Activated CD4-positive, alpha-beta T cell treated with anti-CD3 and anti-CD28 coated beads, Interleukin-2, amount 10 ng/mL, durations not matched to agents 7 days and 5 days (primary cell): Measurements from ENCODE around the gene SYNE1. TPM values are rescaled to one million over a fixed set of nuclear protein-coding genes. Genes with fewer than 3 reads are reported as not detected.
"Not testable (repeated sequence)": the region's sequence is repeated elsewhere in the genome, so short reads cannot be mapped to it uniquely, and the experiment has no call there.

Source experiments
- CTCF ChIA-PET: fragments of 350-600 bp; sonication (Branson Sonifier 250); formaldehyde crosslinking; loops from one replicate; lab custom pipeline; 2021; ENCODE audit warnings: antibody characterized with exemption; lab: Charles Lee
- POLR2A ChIA-PET: fragments of 350-600 bp; sonication (Branson Sonifier 250); formaldehyde crosslinking; loops from one replicate; lab custom pipeline; 2021; ENCODE audit warnings: antibody characterized with exemption; lab: Charles Lee
- DNase-seq: peaks from one replicate; pipeline ENCODE4 v3.0.0-alpha.2; 2020
- H3K27ac Mint-ChIP-seq: one replicate; pipeline ENCODE4 v1.8.0; 2021; ENCODE audit warnings: mild to moderate bottlenecking, moderate library complexity, mixed read lengths
- H3K27me3 Mint-ChIP-seq: one replicate; pipeline ENCODE4 v1.8.0; 2021; ENCODE audit warnings: mixed read lengths
- H3K36me3 Mint-ChIP-seq: one replicate; pipeline ENCODE4 v1.8.0; 2021; ENCODE audit warnings: low read depth, mixed read lengths
- H3K4me1 Mint-ChIP-seq: one replicate; pipeline ENCODE4 v1.8.0; 2021; ENCODE audit warnings: mixed read lengths
- H3K4me3 Mint-ChIP-seq: one replicate; pipeline ENCODE4 v1.8.0; 2021; ENCODE audit warnings: mild to moderate bottlenecking, moderate library complexity, mixed read lengths
- H3K9me3 Mint-ChIP-seq: one replicate; pipeline ENCODE4 v1.8.0; 2021; ENCODE audit warnings: mixed read lengths
- total RNA-seq, 2 experiments: library from RNA; stranded (reverse); gene quantifications; one replicate each; pipeline ENCODE4 v1.2.3, GENCODE V29; 2021

Gene SYNE1, protein sequence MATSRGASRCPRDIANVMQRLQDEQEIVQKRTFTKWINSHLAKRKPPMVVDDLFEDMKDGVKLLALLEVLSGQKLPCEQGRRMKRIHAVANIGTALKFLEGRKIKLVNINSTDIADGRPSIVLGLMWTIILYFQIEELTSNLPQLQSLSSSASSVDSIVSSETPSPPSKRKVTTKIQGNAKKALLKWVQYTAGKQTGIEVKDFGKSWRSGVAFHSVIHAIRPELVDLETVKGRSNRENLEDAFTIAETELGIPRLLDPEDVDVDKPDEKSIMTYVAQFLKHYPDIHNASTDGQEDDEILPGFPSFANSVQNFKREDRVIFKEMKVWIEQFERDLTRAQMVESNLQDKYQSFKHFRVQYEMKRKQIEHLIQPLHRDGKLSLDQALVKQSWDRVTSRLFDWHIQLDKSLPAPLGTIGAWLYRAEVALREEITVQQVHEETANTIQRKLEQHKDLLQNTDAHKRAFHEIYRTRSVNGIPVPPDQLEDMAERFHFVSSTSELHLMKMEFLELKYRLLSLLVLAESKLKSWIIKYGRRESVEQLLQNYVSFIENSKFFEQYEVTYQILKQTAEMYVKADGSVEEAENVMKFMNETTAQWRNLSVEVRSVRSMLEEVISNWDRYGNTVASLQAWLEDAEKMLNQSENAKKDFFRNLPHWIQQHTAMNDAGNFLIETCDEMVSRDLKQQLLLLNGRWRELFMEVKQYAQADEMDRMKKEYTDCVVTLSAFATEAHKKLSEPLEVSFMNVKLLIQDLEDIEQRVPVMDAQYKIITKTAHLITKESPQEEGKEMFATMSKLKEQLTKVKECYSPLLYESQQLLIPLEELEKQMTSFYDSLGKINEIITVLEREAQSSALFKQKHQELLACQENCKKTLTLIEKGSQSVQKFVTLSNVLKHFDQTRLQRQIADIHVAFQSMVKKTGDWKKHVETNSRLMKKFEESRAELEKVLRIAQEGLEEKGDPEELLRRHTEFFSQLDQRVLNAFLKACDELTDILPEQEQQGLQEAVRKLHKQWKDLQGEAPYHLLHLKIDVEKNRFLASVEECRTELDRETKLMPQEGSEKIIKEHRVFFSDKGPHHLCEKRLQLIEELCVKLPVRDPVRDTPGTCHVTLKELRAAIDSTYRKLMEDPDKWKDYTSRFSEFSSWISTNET (N-terminal part only)
- total RNA-seq: 10 to 100 TPM; 98.4 to 99.3 TPM

DNA sequence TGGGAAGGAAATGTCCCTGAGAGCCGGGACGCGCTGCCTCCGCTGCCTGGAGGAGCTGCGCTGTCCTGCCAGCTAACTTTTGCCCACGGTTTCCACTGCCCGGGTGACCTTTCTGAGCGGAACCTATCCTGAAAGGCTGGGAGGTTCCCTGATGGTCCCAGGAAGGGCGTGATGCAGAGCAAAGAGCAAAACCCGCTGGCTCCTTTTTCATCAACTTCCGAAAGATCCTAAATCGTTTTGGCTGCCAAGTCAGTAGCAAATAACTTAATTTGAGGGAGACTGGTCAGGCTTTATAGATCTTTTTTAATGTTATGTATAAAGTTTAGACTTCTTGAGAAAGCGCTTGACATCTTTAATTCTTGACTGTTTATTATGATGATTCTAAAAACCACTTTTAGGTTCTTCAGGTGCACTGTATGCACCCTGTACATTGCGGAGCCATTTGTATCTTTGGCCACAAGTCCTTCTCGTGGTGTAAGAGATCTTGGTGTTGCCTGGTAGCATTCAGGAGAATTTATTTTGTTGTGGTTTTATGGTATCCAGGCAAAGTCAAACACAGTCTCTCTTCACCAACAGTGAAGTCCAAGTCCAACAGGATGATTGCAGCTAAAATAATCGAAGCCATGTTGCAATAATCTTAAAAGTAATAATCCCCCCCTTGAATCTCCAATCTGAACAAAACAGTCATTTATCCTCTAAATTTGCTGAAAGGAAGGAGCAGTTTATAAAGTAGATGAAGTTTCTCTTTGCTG, at the start of gene SYNE1:
Gene SYNE1, minus strand, starts transcription at position 67 of the 752 bp plus-strand sequence. CDS start 9,031 bp downstream, outside the sequence.
- DNase-seq: no peak
- CTCF ChIA-PET: no interaction called here
- peaks cover 15% of the 10 kb centered on the region for H3K4me1 Mint-ChIP-seq
- POLR2A ChIA-PET: no interaction called here
- peaks cover 2% of the 10 kb centered on the region for H3K36me3 Mint-ChIP-seq
- no peak within 1 kb of the TSS for H3K27ac Mint-ChIP-seq
- H3K4me3 Mint-ChIP-seq: peak within 1 kb of the TSS; percentile 57
- peaks cover 46% of the 10 kb centered on the region for H3K27me3 Mint-ChIP-seq
- no peaks in the 10 kb centered on the region for H3K9me3 Mint-ChIP-seq

DNA sequence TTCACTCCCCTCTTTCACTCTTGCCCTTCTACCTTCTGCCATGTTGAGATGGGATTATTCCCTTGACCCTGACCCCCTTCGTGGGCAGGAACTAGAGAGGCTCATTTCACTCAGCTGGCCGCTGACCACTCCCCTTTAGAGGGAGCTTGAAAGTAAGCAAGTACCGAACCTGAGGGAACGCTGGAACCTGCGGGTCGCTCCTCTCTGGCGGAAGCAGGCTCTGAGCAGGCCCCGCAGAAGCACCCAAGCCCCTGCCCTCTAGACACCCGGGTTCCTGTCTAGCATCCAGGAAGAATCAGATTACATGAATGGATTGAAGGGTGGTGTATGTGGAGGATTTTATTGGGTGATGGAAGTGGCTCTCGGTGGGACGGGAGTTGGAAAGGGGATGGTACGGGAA, 48.7 kb upstream of the SYNE1 start:
- POLR2A ChIA-PET: no interaction called here
- no peak overlapping the region for H3K4me3 Mint-ChIP-seq
- H3K4me1 Mint-ChIP-seq: no peaks in the 10 kb centered on the region
- CTCF ChIA-PET: no interaction called here
- H3K36me3 Mint-ChIP-seq: no peaks in the 10 kb centered on the region
- no peak for DNase-seq
- no peaks in the 10 kb centered on the region for H3K9me3 Mint-ChIP-seq
- H3K27me3 Mint-ChIP-seq: no peaks in the 10 kb centered on the region
- no peak overlapping the region for H3K27ac Mint-ChIP-seq

DNA sequence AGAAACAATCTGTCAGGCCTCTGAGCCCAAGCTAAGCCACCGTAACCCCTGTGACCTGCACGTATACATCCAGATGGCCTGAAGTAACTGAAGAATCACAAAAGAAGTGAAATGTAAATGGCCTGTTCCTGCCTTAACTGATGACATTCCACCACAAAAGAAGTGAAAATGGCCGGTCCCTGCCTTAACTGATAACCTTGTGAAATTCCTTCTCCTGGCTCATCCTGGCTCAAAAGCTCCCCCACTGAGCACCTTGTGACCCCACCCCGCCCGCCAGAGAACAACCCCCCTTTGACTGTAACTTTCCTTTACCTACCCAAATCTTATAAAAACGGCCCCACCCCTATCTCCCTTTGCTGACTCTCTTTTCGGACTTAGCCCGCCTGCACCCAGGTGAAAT, 45.8 kb upstream of the SYNE1 start:
- DNase-seq, POLR2A ChIA-PET, H3K36me3 Mint-ChIP-seq, H3K4me1 Mint-ChIP-seq, CTCF ChIA-PET, H3K27ac Mint-ChIP-seq, H3K27me3 Mint-ChIP-seq, H3K4me3 Mint-ChIP-seq, H3K9me3 Mint-ChIP-seq: not testable (repeated sequence)

DNA sequence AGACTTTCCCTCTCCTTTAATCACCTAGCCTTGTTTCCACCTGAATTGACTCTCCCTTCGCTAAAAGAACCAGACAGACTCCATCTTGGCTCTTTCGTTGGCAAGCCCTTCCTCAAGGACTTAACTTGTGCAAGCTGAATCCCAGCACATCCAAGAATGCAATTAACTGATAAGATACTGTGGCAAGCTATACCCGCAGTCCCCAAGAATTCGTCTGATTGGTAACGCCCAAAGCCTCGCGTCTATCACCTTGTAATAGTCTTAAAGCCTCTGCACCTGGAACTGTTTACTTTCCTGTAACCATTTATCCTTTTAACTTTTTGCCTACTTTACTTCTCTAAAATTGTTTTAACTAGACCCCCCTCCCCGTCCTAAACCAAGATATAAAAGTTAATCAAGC, 45.0 kb upstream of the SYNE1 start:
- H3K4me1 Mint-ChIP-seq: no peaks in the 10 kb centered on the region
- ChIA-PET CTCF (no interaction called here), POLR2A (no interaction called here)
- no peaks in the 10 kb centered on the region for H3K9me3 Mint-ChIP-seq
- H3K4me3 Mint-ChIP-seq: no peak overlapping the region
- H3K36me3 Mint-ChIP-seq: no peaks in the 10 kb centered on the region
- no peaks in the 10 kb centered on the region for H3K27me3 Mint-ChIP-seq
- H3K27ac Mint-ChIP-seq: no peak overlapping the region
- DNase-seq: no peak

DNA sequence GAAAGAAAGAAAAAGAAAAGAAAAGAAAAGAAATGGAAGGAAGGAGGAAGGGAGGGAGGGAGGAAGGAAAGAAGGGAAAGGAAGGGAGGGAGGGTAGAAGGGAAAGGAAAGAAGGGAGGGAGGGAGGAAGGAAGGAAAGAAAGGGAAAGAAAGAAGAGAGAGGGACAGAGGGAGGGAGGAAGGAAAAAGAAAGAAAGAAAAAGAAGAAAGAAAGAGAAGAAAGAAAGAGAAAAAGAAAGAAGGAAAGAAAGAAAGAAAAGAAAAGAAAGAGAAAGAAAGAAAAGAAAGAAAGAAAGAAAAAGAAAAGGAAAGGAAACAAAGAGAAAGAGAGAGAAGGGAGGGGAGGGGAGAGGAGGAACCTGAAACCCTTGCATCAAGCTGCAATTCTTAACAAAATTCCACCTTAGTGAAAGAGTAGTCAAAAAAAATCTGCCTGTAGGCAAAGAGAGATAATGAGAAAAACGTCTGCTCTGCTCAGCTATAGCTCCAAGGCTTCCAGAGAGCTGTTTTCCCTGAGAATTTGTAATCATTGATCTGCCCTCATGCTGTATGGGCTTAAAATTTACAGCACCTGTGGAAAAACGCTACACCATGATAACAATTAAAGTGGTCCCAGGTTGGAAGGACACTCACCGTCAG, 43.8 kb upstream of the SYNE1 start:
- POLR2A ChIA-PET: no interaction called here
- no peaks in the 10 kb centered on the region for H3K4me1 Mint-ChIP-seq
- H3K27me3 Mint-ChIP-seq: no peaks in the 10 kb centered on the region
- no peaks in the 10 kb centered on the region for H3K9me3 Mint-ChIP-seq
- H3K27ac Mint-ChIP-seq: no peak overlapping the region
- H3K4me3 Mint-ChIP-seq: no peak overlapping the region
- no peaks in the 10 kb centered on the region for H3K36me3 Mint-ChIP-seq
- DNase-seq: no peak
- CTCF ChIA-PET: no interaction called here

DNA sequence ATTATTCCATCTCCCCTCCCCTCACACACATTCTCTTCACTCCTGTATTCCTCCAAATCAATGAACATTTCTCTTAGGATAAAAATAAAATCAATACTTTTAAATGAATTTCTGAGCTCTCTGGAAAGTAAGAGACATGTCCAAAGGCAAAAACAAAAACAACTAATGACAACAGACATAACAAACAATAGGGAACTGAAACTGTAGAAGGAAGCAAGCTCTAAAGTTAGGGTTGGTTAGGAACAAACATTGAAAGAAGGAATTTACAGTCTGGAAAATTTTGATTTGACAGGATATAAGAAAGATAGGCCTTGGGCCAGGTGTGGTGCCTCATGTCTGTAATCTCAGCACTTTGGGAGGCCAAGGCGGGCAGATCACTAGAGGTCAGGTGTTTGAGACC, 43.0 kb upstream of the SYNE1 start:
- Mint-ChIP-seq H3K4me1 (no peaks in the 10 kb centered on the region), H3K9me3 (no peaks in the 10 kb centered on the region), H3K4me3 (no peak overlapping the region), H3K36me3 (no peaks in the 10 kb centered on the region), H3K27ac (no peak overlapping the region), H3K27me3 (no peaks in the 10 kb centered on the region)
- POLR2A ChIA-PET: no interaction called here
- CTCF ChIA-PET: no interaction called here
- DNase-seq: no peak

DNA sequence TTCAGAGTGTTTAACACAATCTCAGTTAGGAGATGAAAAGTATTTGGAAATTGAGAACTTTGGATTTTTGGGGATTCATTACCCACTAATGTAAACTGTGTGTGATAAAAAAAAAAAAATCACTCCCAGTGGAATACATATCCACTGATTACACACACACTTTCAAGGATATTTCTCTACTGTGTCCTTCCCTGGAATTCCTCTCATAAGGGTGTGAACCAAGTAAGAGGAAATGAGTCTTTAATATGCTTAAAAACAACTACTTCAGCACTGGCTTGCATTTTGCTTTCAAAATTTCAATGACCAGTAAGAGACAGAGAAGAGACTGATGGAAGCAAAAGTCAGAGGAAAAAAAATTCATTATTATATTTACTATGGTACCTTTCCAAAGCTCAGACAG, 36.1 kb upstream of the SYNE1 start:
- no peak overlapping the region for H3K27ac Mint-ChIP-seq
- no peaks in the 10 kb centered on the region for H3K9me3 Mint-ChIP-seq
- no peaks in the 10 kb centered on the region for H3K4me1 Mint-ChIP-seq
- no peak overlapping the region for H3K4me3 Mint-ChIP-seq
- no peak for DNase-seq
- CTCF ChIA-PET: no interaction called here
- H3K27me3 Mint-ChIP-seq: no peaks in the 10 kb centered on the region
- POLR2A ChIA-PET: no interaction called here
- H3K36me3 Mint-ChIP-seq: no peaks in the 10 kb centered on the region

DNA sequence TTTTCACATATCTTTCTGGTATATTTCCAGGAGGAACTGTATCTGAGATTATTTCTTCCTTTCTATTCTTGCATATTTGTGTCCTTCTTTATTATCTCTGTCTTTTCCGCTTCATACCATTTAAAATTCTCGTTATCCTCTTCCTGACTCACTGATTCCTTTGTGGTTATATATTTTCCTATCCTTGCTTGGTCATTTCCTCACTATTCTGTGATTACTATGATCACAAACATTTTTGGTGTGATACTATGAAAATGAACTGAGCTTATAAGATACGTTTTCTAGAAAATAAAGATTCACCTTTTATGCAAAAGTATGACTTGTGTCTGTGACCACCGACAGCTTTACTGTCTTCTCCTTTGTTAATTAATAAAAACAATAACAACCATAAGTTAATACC, 34.0 kb upstream of the SYNE1 start:
- Mint-ChIP-seq H3K36me3 (no peaks in the 10 kb centered on the region), H3K27me3 (no peaks in the 10 kb centered on the region)

DNA sequence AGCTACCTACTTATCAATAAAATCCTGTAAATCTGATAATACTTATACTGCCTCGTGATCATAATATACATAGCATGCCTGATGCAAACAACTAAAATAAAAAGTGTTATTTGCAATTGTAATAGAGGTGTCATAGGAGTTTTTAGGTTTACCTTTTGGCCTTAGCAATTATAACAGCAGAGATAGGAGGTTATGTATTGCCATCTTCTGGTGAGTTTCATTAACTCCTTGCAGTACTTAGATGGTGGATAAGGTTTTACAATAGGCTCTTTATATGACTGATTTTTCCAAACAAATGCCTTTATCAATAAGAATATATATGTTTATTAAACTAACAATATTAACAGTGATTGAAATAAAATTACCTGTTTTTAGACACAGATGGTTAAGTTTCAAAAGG, 32.7 kb upstream of the SYNE1 start:
- Mint-ChIP-seq H3K4me1 (no peaks in the 10 kb centered on the region), H3K9me3 (no peaks in the 10 kb centered on the region), H3K36me3 (no peaks in the 10 kb centered on the region), H3K27ac (no peak overlapping the region), H3K27me3 (no peaks in the 10 kb centered on the region), H3K4me3 (no peak overlapping the region)
- CTCF ChIA-PET: no interaction called here
- POLR2A ChIA-PET: no interaction called here
- no peak for DNase-seq

More for the DNA sequence above, 34.0 kb upstream of the SYNE1 start:
- H3K4me3 Mint-ChIP-seq: no peak overlapping the region
- DNase-seq: no peak
- no peak overlapping the region for H3K27ac Mint-ChIP-seq
- H3K9me3 Mint-ChIP-seq: no peaks in the 10 kb centered on the region
- no peaks in the 10 kb centered on the region for H3K4me1 Mint-ChIP-seq
- CTCF ChIA-PET: no interaction called here
- POLR2A ChIA-PET: no interaction called here

DNA sequence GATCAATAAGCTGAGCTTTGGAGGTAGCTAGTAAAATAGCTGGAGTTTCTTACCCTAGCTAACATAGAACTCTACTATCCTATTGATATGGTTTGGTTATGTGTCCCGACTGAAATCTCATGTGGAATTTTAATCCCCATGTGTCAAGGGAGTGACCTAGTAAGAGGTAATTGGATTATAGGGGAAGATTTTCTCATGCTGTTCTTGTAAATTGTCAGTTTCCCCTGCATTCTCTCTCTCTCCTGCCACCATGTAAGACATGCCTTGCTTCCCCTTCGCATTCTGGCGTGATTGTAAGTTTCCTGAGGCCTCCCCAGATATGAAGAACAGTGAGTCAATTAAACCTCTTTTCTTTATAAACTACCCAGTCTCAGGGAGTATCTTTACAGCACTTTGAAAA, 24.6 kb upstream of the SYNE1 start:
- Mint-ChIP-seq H3K36me3 (no peaks in the 10 kb centered on the region), H3K4me3 (no peak overlapping the region), H3K27ac (no peak overlapping the region), H3K4me1 (no peaks in the 10 kb centered on the region), H3K27me3 (no peaks in the 10 kb centered on the region), H3K9me3 (no peaks in the 10 kb centered on the region)
- CTCF ChIA-PET: no interaction called here
- POLR2A ChIA-PET: no interaction called here
- DNase-seq: no peak

DNA sequence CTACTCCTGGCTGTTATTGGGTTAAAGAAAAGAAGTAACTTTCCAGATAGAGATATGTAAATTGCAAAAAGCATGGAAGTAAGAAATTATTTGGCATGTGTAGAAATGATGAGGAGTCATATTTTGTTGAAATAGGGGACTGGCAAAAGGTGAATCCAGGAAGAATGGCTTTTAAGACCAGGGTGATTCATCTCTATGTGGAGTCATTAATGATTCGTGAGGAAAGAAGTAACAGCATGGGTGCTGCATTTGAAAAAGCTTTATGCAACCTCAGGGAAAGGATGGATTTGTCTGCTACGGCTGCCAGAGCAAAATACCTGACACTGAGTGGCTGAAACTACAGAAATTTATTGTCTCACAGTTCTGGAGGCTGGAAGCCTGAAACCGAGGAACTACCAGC, 14.8 kb upstream of the SYNE1 start:
- Mint-ChIP-seq H3K36me3 (no peaks in the 10 kb centered on the region), H3K4me3 (no peak overlapping the region)

DNA sequence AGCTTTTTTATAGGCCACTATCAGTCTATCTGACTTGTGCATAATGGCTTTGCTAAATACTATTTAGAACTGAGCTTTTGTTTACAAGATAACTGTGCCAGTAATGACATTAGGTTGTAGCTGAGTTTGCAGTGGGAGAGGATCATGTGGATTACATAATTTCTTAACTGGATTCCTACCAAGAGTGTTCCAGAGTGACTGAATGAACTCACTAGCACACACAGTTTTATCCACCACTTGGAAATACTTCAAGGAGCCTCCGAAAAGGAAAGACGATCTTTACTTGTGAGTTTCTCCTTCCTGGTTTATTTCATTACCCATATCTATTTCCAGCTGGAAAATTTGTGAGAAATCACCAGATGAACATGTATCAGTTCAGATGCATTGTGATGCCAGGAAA, 10.9 kb upstream of the SYNE1 start:
- CTCF ChIA-PET: no interaction called here

More for the DNA sequence above, 14.8 kb upstream of the SYNE1 start:
- ChIA-PET POLR2A (no interaction called here), CTCF (no interaction called here)
- peaks cover 4% of the 10 kb centered on the region for H3K27me3 Mint-ChIP-seq
- H3K9me3 Mint-ChIP-seq: no peaks in the 10 kb centered on the region
- no peak overlapping the region for H3K27ac Mint-ChIP-seq
- DNase-seq: no peak
- no peaks in the 10 kb centered on the region for H3K4me1 Mint-ChIP-seq

More for the DNA sequence above, 10.9 kb upstream of the SYNE1 start:
- Mint-ChIP-seq H3K4me3 (no peak overlapping the region), H3K27ac (no peak overlapping the region), H3K4me1 (no peaks in the 10 kb centered on the region), H3K9me3 (no peaks in the 10 kb centered on the region), H3K36me3 (no peaks in the 10 kb centered on the region), H3K27me3 (peaks cover 6% of the 10 kb centered on the region)
- no peak for DNase-seq
- POLR2A ChIA-PET: no interaction called here
